ENCODE results near the gene SLCO1C1. TPM values are rescaled to one million over a fixed set of nuclear protein-coding genes. Genes with fewer than 3 reads are reported as not detected.

SLCO1C1 gene
- total RNA-seq (2011; cell fraction: chromatin; rRNA removed; ENCODE audit: low replicate concordance) = not detected in 2 replicates
- total RNA-seq (2011; cell fraction: nucleolus; rRNA removed) = not detected in 2 replicates
- total RNA-seq (2011; cell fraction: nucleoplasm; rRNA removed) = not detected in 2 replicates
- total RNA-seq (2014; rRNA removed) (not detected in 2 replicates), total RNA-seq (2014; rRNA removed; fragmentation: Illumina TruSeq; extraction: Trizol) (not detected in 2 replicates), total RNA-seq (2015; rRNA removed; fragmentation: Illumina TruSeq; extraction: Trizol) (not detected in 2 replicates), total RNA-seq (2021) (not detected in 2 replicates), polyA plus RNA-seq (2011; rRNA removed) (not detected in 2 replicates), polyA plus RNA-seq (2014; fragmentation: Illumina TruSeq; extraction: Trizol) (not detected in 2 replicates), polyA plus RNA-seq (2014; fragmentation: Nextera tagmentation; extraction: Ambion mirVana) (not detected), polyA plus RNA-seq (2014; rRNA removed) (not detected in 2 replicates), polyA minus RNA-seq (2011; rRNA and poly(A)+ RNA removed) (not detected in 2 replicates), Bru-seq, nascent RNA (not detected), BruChase-seq, experiment 1, labeled RNA remaining after a 2-hour chase (not detected), BruChase-seq, experiment 2, labeled RNA remaining after a 6-hour chase (not detected)
- not detected in 2 replicates for polyA plus RNA-seq (2011; cell fraction: cytosol; rRNA removed)
- polyA plus RNA-seq (2011; cell fraction: nucleus; rRNA removed) = not detected in 2 replicates
- not detected in 2 replicates for polyA plus RNA-seq (2012)
- polyA minus RNA-seq (2011; cell fraction: cytosol; rRNA and poly(A)+ RNA removed) = not detected in 2 replicates
- polyA minus RNA-seq (2011; cell fraction: nucleus; rRNA and poly(A)+ RNA removed) = not detected in 2 replicates
- long read RNA-seq, experiment 1 = 0 reads
- long read RNA-seq, experiment 2 = 0 reads
- long read RNA-seq, experiment 3 = 0 reads

GRCh38 chr12:20695232-20695631 is at the start of gene SLCO1C1:
TSS of gene SLCO1C1 (plus strand) at chr12:20695332. CDS start at chr12:20699577, 4,245 bp downstream.
- intact Hi-C loops (cut with micrococcal nuclease) = no loop called here
- BruUV-seq (replicated peaks) = no TSS peak
- H4K20me1 ChIP-seq (replicated peaks; ENCODE audit: control insufficient read depth, insufficient read depth, low read length) = no peaks in the 10 kb centered on the region
- FAIRE-seq = no peak
- no peak within 1 kb of the TSS for H3K4me3 ChIP-seq
- H3K4me1 ChIP-seq (replicated peaks in 1 of 2; ENCODE audit: control insufficient read depth in 2 of 2, insufficient read depth in 2 of 2, low read length in 2 of 2) = no peaks in the 10 kb centered on the region
- H3K9me1 ChIP-seq (ENCODE audit: control insufficient read depth, insufficient read depth, low read length) = no peaks in the 10 kb centered on the region
- no peak within 1 kb of the TSS for H3K9ac ChIP-seq (ENCODE audit: insufficient read depth in 1 of 2, low read depth in 2 of 2, low read length in 2 of 2)
- CTCF ChIA-PET (ENCODE audit: low intra/inter-chr PET ratio) = no interaction called here
- H3K36me3 ChIP-seq (ENCODE audit: control insufficient read depth, insufficient read depth, low read length) = no peaks in the 10 kb centered on the region
- H3K9me3 ChIP-seq (replicated peaks; ENCODE audit: control insufficient read depth, insufficient read depth, low read depth, low read length) = no peaks in the 10 kb centered on the region
- no peaks in the 10 kb centered on the region for H3K27me3 ChIP-seq (ENCODE audit: control insufficient read depth in 2 of 2, insufficient read depth in 2 of 2, low read length in 2 of 2)
- H3K27ac ChIP-seq (ENCODE audit: extremely low read depth, low read depth, low read length) = no peak within 1 kb of the TSS
- no peak for DNase-seq (ENCODE audit: extremely low read depth in 1 of 4, low spot score in 3 of 4)
- WGBS (ENCODE audit: insufficient coverage, low coverage, missing lambda C conversion rate) = 0% methylated on average over 3 of the region's 6 CpGs
- H3K79me2 ChIP-seq (ENCODE audit: control insufficient read depth, insufficient read depth, low read length) = no peaks in the 10 kb centered on the region
- TF ChIP-seq HMG20B (CRISPR knock-in tag; IDR thresholded peaks at IDR 0.05) (no peak), NFE2 (IDR thresholded peaks at IDR 0.05; ENCODE audit: low read depth) (no peak)
- H3K4me2 ChIP-seq (ENCODE audit: insufficient read depth, low read length) = no peak within 1 kb of the TSS
- H2AFZ ChIP-seq (ENCODE audit: low read depth, low read length) = no peak within 1 kb of the TSS
- no peak for ATAC-seq
- in situ Hi-C loops (cut with MboI) = no loop called here
- POLR2A ChIA-PET = no interaction called here
